ENCODE data around the gene NT5DC3. TPM values are rescaled to one million over a fixed set of nuclear protein-coding genes. Genes with fewer than 3 reads are reported as not detected.

NT5DC3 gene
- polyA plus RNA-seq, 2 of the 4 experiments (the other 2 are of a cell fraction): 5.2 to 5.6 TPM

DNA sequence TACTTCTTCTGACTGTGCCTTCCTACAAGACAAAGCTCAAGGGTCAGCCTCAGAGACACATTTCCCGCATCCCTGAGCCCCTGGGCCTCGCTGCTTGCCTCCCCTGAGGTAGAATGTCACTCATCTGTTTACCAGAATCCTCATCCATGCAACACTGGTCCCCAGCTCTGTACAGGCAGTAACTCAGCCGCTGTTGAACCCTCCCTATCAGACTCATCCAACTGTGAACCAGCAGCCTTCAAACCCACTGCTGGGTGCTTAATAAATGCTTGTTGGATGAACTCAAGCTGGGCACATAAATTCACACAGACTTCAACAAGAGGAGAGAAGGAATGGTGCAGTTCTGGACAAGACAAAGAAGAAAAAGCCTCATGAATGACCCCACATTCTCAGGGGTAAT is 6.1 kb downstream of the NT5DC3 start (continued):
- TF ChIP-seq BHLHE40 (IDR thresholded peaks at IDR 0.05; ENCODE audit: low read depth, low read length) (no peak), PHF8 (IDR thresholded peaks at IDR 0.05; ENCODE audit: borderline replicate concordance, low read depth) (no peak), JUNB (IDR thresholded peaks at IDR 0.05) (no peak), CHD4 (IDR thresholded peaks at IDR 0.05; ENCODE audit: borderline replicate concordance) (no peak)

DNA sequence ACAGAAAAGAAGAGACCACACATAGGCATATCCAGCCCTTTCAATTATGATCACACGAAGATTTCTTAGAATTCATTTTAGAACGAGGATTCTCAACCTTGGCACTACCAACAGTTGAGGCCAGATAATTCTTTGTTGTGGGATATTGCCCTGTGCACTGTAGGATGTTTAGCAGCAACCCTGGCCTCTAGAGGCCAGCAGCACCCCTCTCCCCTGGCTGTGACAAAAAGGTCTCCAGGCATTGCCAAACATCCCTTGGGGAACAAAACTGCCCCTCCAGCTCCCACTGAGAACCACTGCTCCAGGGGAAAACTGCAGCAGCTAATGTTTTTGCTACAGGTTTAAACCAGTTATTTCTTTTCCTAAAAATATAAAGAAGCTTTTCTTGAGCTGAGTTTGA is 7.1 kb downstream of the NT5DC3 start:
- ATAC-seq: peak; percentile 77 to 80
- 89% methylated on average over 2 of the region's 2 CpGs for WGBS (ENCODE audit: missing lambda C conversion rate)
- H3K4me1 ChIP-seq: peaks cover 34% of the 10 kb centered on the region
- no peak for FAIRE-seq
- no peak overlapping the region for H3K27ac ChIP-seq
- peaks cover 14% of the 10 kb centered on the region for H3K9me3 ChIP-seq
- TF ChIP-seq RAD21 (conservative IDR thresholded peaks at IDR 0.05 in 1 of 2, IDR thresholded peaks at IDR 0.05 in 1 of 2) (0 out of 5 replicates have a peak, but pooled peaks of 1 of the 2 experiments have one; percentile 23), ZC3H11A (IDR thresholded peaks at IDR 0.05) (no peak), MAZ (IDR thresholded peaks at IDR 0.05; ENCODE audit: borderline replicate concordance, low read depth, low read length) (no peak)
- POLR2A ChIA-PET: interaction anchor here (0.8 kb wide), 1 partner anchor 8 kb away, joined by 3 read pairs; the partner anchor contains the start of gene NT5DC3
- DNase-seq (ENCODE audit: low read depth in 1 of 2, low spot score in 1 of 2): no peak
- H3K4me3 ChIP-seq: no peak overlapping the region
- CTCF ChIA-PET: interaction anchor here (1.2 to 1.6 kb wide), 3 partner anchors 8 to 37 kb away, joined by 3 to 4 read pairs (median 4); no protein-coding TSS in a partner anchor
- H3K4me2 ChIP-seq: no peak overlapping the region

- CTCF ChIA-PET: interaction anchor here (1.3 kb wide), 1 partner anchor 9 kb away, joined by 4 read pairs; no protein-coding TSS in a partner anchor
- no peak overlapping the region for H3K4me3 ChIP-seq
- peaks cover 14% of the 10 kb centered on the region for H3K9me3 ChIP-seq
- FAIRE-seq: no peak
- WGBS (ENCODE audit: missing lambda C conversion rate): 91% methylated on average over 6 of the region's 6 CpGs
- ATAC-seq: no peak
- TF ChIP-seq, protein P1, sequence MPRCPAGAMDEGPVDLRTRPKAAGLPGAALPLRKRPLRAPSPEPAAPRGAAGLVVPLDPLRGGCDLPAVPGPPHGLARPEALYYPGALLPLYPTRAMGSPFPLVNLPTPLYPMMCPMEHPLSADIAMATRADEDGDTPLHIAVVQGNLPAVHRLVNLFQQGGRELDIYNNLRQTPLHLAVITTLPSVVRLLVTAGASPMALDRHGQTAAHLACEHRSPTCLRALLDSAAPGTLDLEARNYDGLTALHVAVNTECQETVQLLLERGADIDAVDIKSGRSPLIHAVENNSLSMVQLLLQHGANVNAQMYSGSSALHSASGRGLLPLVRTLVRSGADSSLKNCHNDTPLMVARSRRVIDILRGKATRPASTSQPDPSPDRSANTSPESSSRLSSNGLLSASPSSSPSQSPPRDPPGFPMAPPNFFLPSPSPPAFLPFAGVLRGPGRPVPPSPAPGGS (IDR thresholded peaks at IDR 0.05): no peak
- no peak for TF ChIP-seq ZSCAN20 (CRISPR knock-in tag; IDR thresholded peaks at IDR 0.05)
- TF ChIP-seq, protein P2, sequence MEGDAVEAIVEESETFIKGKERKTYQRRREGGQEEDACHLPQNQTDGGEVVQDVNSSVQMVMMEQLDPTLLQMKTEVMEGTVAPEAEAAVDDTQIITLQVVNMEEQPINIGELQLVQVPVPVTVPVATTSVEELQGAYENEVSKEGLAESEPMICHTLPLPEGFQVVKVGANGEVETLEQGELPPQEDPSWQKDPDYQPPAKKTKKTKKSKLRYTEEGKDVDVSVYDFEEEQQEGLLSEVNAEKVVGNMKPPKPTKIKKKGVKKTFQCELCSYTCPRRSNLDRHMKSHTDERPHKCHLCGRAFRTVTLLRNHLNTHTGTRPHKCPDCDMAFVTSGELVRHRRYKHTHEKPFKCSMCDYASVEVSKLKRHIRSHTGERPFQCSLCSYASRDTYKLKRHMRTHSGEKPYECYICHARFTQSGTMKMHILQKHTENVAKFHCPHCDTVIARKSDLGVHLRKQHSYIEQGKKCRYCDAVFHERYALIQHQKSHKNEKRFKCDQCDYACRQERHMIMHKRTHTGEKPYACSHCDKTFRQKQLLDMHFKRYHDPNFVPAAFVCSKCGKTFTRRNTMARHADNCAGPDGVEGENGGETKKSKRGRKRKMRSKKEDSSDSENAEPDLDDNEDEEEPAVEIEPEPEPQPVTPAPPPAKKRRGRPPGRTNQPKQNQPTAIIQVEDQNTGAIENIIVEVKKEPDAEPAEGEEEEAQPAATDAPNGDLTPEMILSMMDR (IDR thresholded peaks at IDR 0.05): no peak
- TF ChIP-seq ZNF302 (CRISPR knock-in tag; IDR thresholded peaks at IDR 0.05): no peak
- TF ChIP-seq PHF8 (IDR thresholded peaks at IDR 0.05; ENCODE audit: borderline replicate concordance, low read depth): no peak
- no peak for TF ChIP-seq CHD2 (IDR thresholded peaks at IDR 0.05; ENCODE audit: low read length, partially characterized antibody)
- no peak for TF ChIP-seq POLR2AphosphoS2 (conservative IDR thresholded peaks at IDR 0.05; ENCODE audit: low read length)
- no peak for TF ChIP-seq KDM1A (IDR thresholded peaks at IDR 0.05; ENCODE audit: low read depth)
- no peak for TF ChIP-seq RAD21 (conservative IDR thresholded peaks at IDR 0.05 in 1 of 2, IDR thresholded peaks at IDR 0.05 in 1 of 2)
- no peak for TF ChIP-seq HOXB13 (CRISPR knock-in tag; IDR thresholded peaks at IDR 0.05; ENCODE audit: low read depth)
- TF ChIP-seq SREBF2 (IDR thresholded peaks at IDR 0.05): no peak
- TF ChIP-seq, protein P3, sequence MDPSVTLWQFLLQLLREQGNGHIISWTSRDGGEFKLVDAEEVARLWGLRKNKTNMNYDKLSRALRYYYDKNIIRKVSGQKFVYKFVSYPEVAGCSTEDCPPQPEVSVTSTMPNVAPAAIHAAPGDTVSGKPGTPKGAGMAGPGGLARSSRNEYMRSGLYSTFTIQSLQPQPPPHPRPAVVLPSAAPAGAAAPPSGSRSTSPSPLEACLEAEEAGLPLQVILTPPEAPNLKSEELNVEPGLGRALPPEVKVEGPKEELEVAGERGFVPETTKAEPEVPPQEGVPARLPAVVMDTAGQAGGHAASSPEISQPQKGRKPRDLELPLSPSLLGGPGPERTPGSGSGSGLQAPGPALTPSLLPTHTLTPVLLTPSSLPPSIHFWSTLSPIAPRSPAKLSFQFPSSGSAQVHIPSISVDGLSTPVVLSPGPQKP (IDR thresholded peaks at IDR 0.05; ENCODE audit: low read depth, low read length): no peak
- TF ChIP-seq, protein P4, sequence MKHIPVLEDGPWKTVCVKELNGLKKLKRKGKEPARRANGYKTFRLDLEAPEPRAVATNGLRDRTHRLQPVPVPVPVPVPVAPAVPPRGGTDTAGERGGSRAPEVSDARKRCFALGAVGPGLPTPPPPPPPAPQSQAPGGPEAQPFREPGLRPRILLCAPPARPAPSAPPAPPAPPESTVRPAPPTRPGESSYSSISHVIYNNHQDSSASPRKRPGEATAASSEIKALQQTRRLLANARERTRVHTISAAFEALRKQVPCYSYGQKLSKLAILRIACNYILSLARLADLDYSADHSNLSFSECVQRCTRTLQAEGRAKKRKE (CRISPR knock-in tag; IDR thresholded peaks at IDR 0.05; ENCODE audit: low read depth): no peak
- TF ChIP-seq CHD4 (IDR thresholded peaks at IDR 0.05; ENCODE audit: borderline replicate concordance): no peak
- TF ChIP-seq RARB (CRISPR knock-in tag; IDR thresholded peaks at IDR 0.05): no peak
- TF ChIP-seq KDM5A (IDR thresholded peaks at IDR 0.05): no peak
- TF ChIP-seq HEYL (CRISPR knock-in tag; IDR thresholded peaks at IDR 0.05): no peak
- TF ChIP-seq CEBPB (IDR thresholded peaks at IDR 0.05): no peak
- POLR2A ChIA-PET: interaction anchor here (0.8 kb wide), 1 partner anchor 8 kb away, joined by 3 read pairs; the partner anchor contains the start of gene NT5DC3
- H3K4me2 ChIP-seq: no peak overlapping the region
- DNase-seq (ENCODE audit: low read depth in 1 of 2, low spot score in 1 of 2): no peak
- H3K27ac ChIP-seq: no peak overlapping the region
- peaks cover 27% of the 10 kb centered on the region for H3K4me1 ChIP-seq
Measured at GRCh38 chr12:103833095-103833775, 7.8 kb downstream of the NT5DC3 start.
